ENCODE measurements around the gene TSPAN10.

DNA sequence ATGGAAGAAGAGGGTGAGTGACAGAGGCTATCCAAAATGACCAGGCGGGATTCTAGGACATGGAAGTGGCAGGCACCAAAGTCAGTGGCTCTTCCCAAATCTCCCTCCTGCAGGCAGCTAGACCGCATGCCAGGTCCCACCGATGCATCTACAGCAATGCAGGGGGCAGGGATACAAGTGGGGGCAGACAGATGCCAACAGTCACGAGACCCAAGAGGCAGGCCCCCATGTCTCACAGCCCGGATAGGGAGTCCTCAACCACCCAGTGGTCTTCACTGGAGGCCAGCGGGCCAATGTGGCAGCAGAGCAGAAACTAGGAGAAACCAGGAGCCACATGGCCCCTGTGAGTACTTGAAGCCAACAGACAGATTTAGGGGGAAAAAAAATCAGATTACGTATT is 20.1 kb upstream of the TSPAN10 start:
- TF ChIP-seq POLR2A (IDR thresholded peaks at IDR 0.05) = no peak
- TF ChIP-seq, protein P1, sequence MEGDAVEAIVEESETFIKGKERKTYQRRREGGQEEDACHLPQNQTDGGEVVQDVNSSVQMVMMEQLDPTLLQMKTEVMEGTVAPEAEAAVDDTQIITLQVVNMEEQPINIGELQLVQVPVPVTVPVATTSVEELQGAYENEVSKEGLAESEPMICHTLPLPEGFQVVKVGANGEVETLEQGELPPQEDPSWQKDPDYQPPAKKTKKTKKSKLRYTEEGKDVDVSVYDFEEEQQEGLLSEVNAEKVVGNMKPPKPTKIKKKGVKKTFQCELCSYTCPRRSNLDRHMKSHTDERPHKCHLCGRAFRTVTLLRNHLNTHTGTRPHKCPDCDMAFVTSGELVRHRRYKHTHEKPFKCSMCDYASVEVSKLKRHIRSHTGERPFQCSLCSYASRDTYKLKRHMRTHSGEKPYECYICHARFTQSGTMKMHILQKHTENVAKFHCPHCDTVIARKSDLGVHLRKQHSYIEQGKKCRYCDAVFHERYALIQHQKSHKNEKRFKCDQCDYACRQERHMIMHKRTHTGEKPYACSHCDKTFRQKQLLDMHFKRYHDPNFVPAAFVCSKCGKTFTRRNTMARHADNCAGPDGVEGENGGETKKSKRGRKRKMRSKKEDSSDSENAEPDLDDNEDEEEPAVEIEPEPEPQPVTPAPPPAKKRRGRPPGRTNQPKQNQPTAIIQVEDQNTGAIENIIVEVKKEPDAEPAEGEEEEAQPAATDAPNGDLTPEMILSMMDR (IDR thresholded peaks at IDR 0.05) = no peak

Measured in sigmoid colon (tissue), 3 donors.